ENCODE data around the gene PANK4. TPM values are rescaled to one million over a fixed set of nuclear protein-coding genes. Genes with fewer than 3 reads are reported as not detected.

PANK4 gene
- total RNA-seq, 4 donors from 2014 or later, result 22.5 to 48.9 (median 37.9) TPM

- no peak for DNase-seq (ENCODE audit: extremely low spot score)
- Histone ChIP-seq H3K4me1 (peaks cover 54 to 67% (median 57%) of the 10 kb centered on the region in 4 donors), H3K9me3 (no peaks in the 10 kb centered on the region), H3K27me3 (peaks cover 7 to 76% (median 40%) of the 10 kb centered on the region in 4 donors), H3K36me3 (no peaks in the 10 kb centered on the region), H3K4me3 (peak within 1 kb of the TSS; percentile 42 to 57 (median 44)), H3K27ac (replicated peaks in 1 of 4) (peak within 1 kb of the TSS in 3 of 4 donors; percentile 30 to 34 (median 31))
- WGBS, result 2% methylated on average over 18 of the region's 91 CpGs
- no peak for TF ChIP-seq POLR2AphosphoS5 (IDR thresholded peaks at IDR 0.05)
- no peak for TF ChIP-seq POLR2A (IDR thresholded peaks at IDR 0.05; ENCODE audit: low read depth)
- no peak for TF ChIP-seq EP300 (IDR thresholded peaks at IDR 0.05)
- no peak for TF ChIP-seq CTCF (IDR thresholded peaks at IDR 0.05)
- intact Hi-C loops (cut with DNase I), result loop anchor here (5.0 kb wide), 1 partner anchor 118 kb away; the partner anchor contains the start of gene PEX10
Observed at GRCh38 chr1:2529784-2530512, 3.6 kb upstream of the PANK4 start, which contains the start of gene HES5. Gene HES5 (minus strand): TSS chr1:2530263. CDS start chr1:2530164, 99 bp downstream.

GRCh38 chr1:2528966-2529783 lies 2.8 kb upstream of the PANK4 start:
- no peaks in the 10 kb centered on the region for H3K36me3 ChIP-seq
- H3K27ac ChIP-seq (replicated peaks in 1 of 4), result peak overlapping the region in 3 of 4 donors; percentile 30 to 34 (median 31)
- no peak for TF ChIP-seq EP300 (IDR thresholded peaks at IDR 0.05)
- TF ChIP-seq POLR2A (IDR thresholded peaks at IDR 0.05; ENCODE audit: low read depth), result no peak
- TF ChIP-seq CTCF (IDR thresholded peaks at IDR 0.05), result no peak
- TF ChIP-seq POLR2AphosphoS5 (IDR thresholded peaks at IDR 0.05), result no peak
- H3K27me3 ChIP-seq, result peaks cover 7 to 68% (median 38%) of the 10 kb centered on the region in 4 donors
- DNase-seq (ENCODE audit: extremely low spot score), result no peak
- 23% methylated on average over 8 of the region's 84 CpGs for WGBS
- H3K4me1 ChIP-seq, result peaks cover 56 to 74% (median 65%) of the 10 kb centered on the region in 4 donors
- peak overlapping the region; percentile 42 to 57 (median 44) for H3K4me3 ChIP-seq
- no peaks in the 10 kb centered on the region for H3K9me3 ChIP-seq
- intact Hi-C loops (cut with DNase I), result loop anchor here (5.0 kb wide), 1 partner anchor 117 kb away; the partner anchor contains the start of gene PEX10

GRCh38 chr1:2528611-2528965 lies 2.2 kb upstream of the PANK4 start:
- peaks cover 61 to 80% (median 71%) of the 10 kb centered on the region in 4 donors for H3K4me1 ChIP-seq
- H3K27me3 ChIP-seq, result peaks cover 7 to 62% (median 36%) of the 10 kb centered on the region in 4 donors
- TF ChIP-seq EP300 (IDR thresholded peaks at IDR 0.05) (no peak), CTCF (IDR thresholded peaks at IDR 0.05) (no peak)

GRCh38 chr1:2528016-2528415 lies 1.6 kb upstream of the PANK4 start:
- peaks cover 61 to 86% (median 77%) of the 10 kb centered on the region in 4 donors for H3K4me1 ChIP-seq
- H3K4me3 ChIP-seq, result no peak overlapping the region
- peaks cover 7 to 56% (median 34%) of the 10 kb centered on the region in 4 donors for H3K27me3 ChIP-seq
- TF ChIP-seq POLR2A (IDR thresholded peaks at IDR 0.05; ENCODE audit: low read depth), result no peak
- no peak for TF ChIP-seq CTCF (IDR thresholded peaks at IDR 0.05)
- TF ChIP-seq POLR2AphosphoS5 (IDR thresholded peaks at IDR 0.05), result no peak
- no peak for TF ChIP-seq EP300 (IDR thresholded peaks at IDR 0.05)
- 88% methylated on average over 9 of the region's 12 CpGs for WGBS
- no peaks in the 10 kb centered on the region for H3K36me3 ChIP-seq
- no peaks in the 10 kb centered on the region for H3K9me3 ChIP-seq
- no peak for DNase-seq (ENCODE audit: extremely low spot score)
- intact Hi-C loops (cut with DNase I), result loop anchor here (5.0 kb wide), 1 partner anchor 116 kb away; the partner anchor contains the start of gene PEX10
- H3K27ac ChIP-seq (replicated peaks in 1 of 4), result no peak overlapping the region

More at GRCh38 chr1:2528611-2528965, 2.2 kb upstream of the PANK4 start:
- peak overlapping the region in 2 of 4 donors; percentile 42 to 57 for H3K4me3 ChIP-seq
- 61% methylated on average over 5 of the region's 10 CpGs for WGBS
- no peaks in the 10 kb centered on the region for H3K36me3 ChIP-seq
- H3K27ac ChIP-seq (replicated peaks in 1 of 4), result peak overlapping the region in 2 of 4 donors; percentile 2 to 34
- H3K9me3 ChIP-seq, result no peaks in the 10 kb centered on the region
- intact Hi-C loops (cut with DNase I), result loop anchor here (5.0 kb wide), 1 partner anchor 116 kb away; the partner anchor contains the start of gene PEX10
- no peak for DNase-seq (ENCODE audit: extremely low spot score)

Measured in esophagus muscularis mucosa (tissue), 4 donors.